Neuronal stem cell (in vitro differentiated cells): Measurements from ENCODE around the gene CD79A.

Source experiments
- DNase-seq: peaks from one replicate; pipeline ENCODE4 v3.0.0-alpha.2; 2013; ENCODE audit warnings: low spot score
- H2AFZ ChIP-seq: one replicate; pipeline ENCODE4 v1.6.1; 2013; ENCODE audit warnings: mild to moderate bottlenecking, low read length, inconsistent platforms
- H2AK5ac ChIP-seq: 2 replicates; pipeline ENCODE4 v1.6.1; 2013; ENCODE audit warnings: low read depth, mild to moderate bottlenecking, inconsistent platforms, low read length, moderate library complexity, mixed read lengths
- H2BK120ac ChIP-seq: 2 replicates; pipeline ENCODE4 v1.6.1; 2013; ENCODE audit warnings: low read depth, mild to moderate bottlenecking, inconsistent platforms, low read length, moderate library complexity, mixed read lengths
- H2BK12ac ChIP-seq: one replicate; pipeline ENCODE4 v1.6.1; 2013; ENCODE audit warnings: low read length, inconsistent platforms
- H2BK15ac ChIP-seq: 2 replicates; pipeline ENCODE4 v1.6.1; 2013; ENCODE audit warnings: mild to moderate bottlenecking, low read length, inconsistent platforms, mixed read lengths
- H2BK5ac ChIP-seq: one replicate; pipeline ENCODE4 v1.6.1; 2013; ENCODE audit warnings: inconsistent platforms, mild to moderate bottlenecking, low read length, moderate library complexity
- H3K14ac ChIP-seq: one replicate; pipeline ENCODE4 v1.6.1; 2013; ENCODE audit warnings: low read length, inconsistent platforms
- H3K18ac ChIP-seq: 2 replicates; pipeline ENCODE4 v1.6.1; 2013; ENCODE audit warnings: low read length, inconsistent platforms
- H3K23ac ChIP-seq: 2 replicates; pipeline ENCODE4 v1.6.1; 2013; ENCODE audit warnings: low read depth, mild to moderate bottlenecking, mixed read lengths, low read length, inconsistent platforms; ENCODE audit not compliant: poor library complexity
- H3K27ac ChIP-seq: replicated peaks from 3 replicates; pipeline ENCODE4 v1.5.1; 2013; ENCODE audit warnings: low read length, inconsistent platforms
- H3K27me3 ChIP-seq, 3 experiments: 2 replicates each; pipeline ENCODE4 v1.6.1; 2013; ENCODE audit warnings: low read length in 3 of 3, mild to moderate bottlenecking in 2 of 3, inconsistent platforms in 1 of 3, low read depth in 1 of 3, mixed read lengths in 1 of 3, moderate library complexity in 1 of 3; ENCODE audit not compliant: control insufficient read depth in 3 of 3, insufficient read depth in 3 of 3
- H3K36me3 ChIP-seq, 2 donors: replicated peaks in 1 of 2; 2 replicates each; pipeline ENCODE4 v1.6.1; 2013; ENCODE audit warnings: low read length in 2 of 2; ENCODE audit not compliant: control insufficient read depth in 2 of 2, insufficient read depth in 2 of 2
- H3K4ac ChIP-seq: 2 replicates; pipeline ENCODE4 v1.6.1; 2013; ENCODE audit warnings: inconsistent platforms, mild to moderate bottlenecking, low read length, moderate library complexity
- H3K4me1 ChIP-seq, 2 donors: 1 replicate in 1 of 2; 2 replicates in 1 of 2; pipeline ENCODE4 v1.6.1; 2013; ENCODE audit warnings: low read length in 2 of 2, low read depth in 1 of 2; ENCODE audit not compliant: control insufficient read depth in 2 of 2, insufficient read depth in 1 of 2
- H3K4me2 ChIP-seq: one replicate; pipeline ENCODE4 v1.6.1; 2013; ENCODE audit warnings: mild to moderate bottlenecking, low read length, inconsistent platforms; ENCODE audit not compliant: insufficient read depth, poor library complexity, severe bottlenecking
- H3K4me3 ChIP-seq, 2 donors: 2 replicates each; pipeline ENCODE4 v1.5.1; 2013; ENCODE audit warnings: low read length in 2 of 2, mild to moderate bottlenecking in 2 of 2, inconsistent platforms in 1 of 2, moderate library complexity in 1 of 2
- H3K79me1 ChIP-seq: one replicate; pipeline ENCODE4 v1.6.1; 2013; ENCODE audit warnings: low read depth, mild to moderate bottlenecking, inconsistent platforms, low read length, moderate library complexity
- H3K9ac ChIP-seq: one replicate; pipeline ENCODE4 v1.6.1; 2013; ENCODE audit warnings: mild to moderate bottlenecking, low read depth, low read length, inconsistent platforms; ENCODE audit not compliant: poor library complexity
- H3K9me3 ChIP-seq, 2 donors: replicated peaks in 1 of 2; 2 replicates each; pipeline versions ENCODE3 to v1.6.1; 2013; ENCODE audit warnings: low read length in 2 of 2, mild to moderate bottlenecking in 2 of 2, inconsistent platforms in 1 of 2, low read depth in 1 of 2, mixed read lengths in 1 of 2, moderate library complexity in 1 of 2; ENCODE audit not compliant: control insufficient read depth in 2 of 2, insufficient read depth in 1 of 2
- H4K8ac ChIP-seq: one replicate; pipeline ENCODE4 v1.6.1; 2013; ENCODE audit warnings: low read depth, mild to moderate bottlenecking, inconsistent platforms, low read length, moderate library complexity
- H4K91ac ChIP-seq: one replicate; pipeline ENCODE4 v1.6.1; 2013; ENCODE audit warnings: low read length, low read depth, mild to moderate bottlenecking, inconsistent platforms; ENCODE audit not compliant: poor library complexity
- WGBS, 2 donors: extraction: QIAGEN DNeasy Blood & Tissue Kit; methylation state at CpG; one replicate each; pipeline ENCODE4 v1.1.7; 2013; ENCODE audit warnings: missing lambda C conversion rate in 2 of 2, mixed read lengths in 1 of 2; ENCODE audit not compliant: insufficient read length in 2 of 2, insufficient replicate concordance in 1 of 2; ENCODE audit errors: extremely low coverage in 2 of 2; 5-methylcytosine and 5-hydroxymethylcytosine counted together

CD79A gene

DNA sequence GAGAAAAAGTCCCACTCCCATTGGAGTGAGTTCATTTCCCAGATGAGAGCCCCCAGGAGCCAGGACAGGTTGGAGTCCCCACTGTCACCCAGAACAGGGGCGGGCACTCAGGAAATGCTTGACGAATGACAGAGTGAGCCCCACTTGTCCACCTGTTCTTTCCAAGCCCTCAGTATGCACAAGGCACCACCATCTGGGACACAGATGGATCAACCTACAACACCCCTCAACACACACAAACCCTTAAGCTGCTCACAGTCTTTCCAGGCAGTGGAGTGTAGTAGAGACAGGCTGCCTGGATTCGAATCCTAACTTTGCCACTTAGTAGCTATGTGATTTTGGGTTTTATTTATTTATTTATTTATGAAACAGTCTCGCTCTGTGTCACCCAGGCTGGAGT, 13.9 kb downstream of the CD79A start:
- Histone ChIP-seq H3K4me3 (no peak overlapping the region), H3K23ac (no peak overlapping the region), H3K27me3 (no peaks in the 10 kb centered on the region), H3K18ac (no peak overlapping the region), H3K27ac (no peak overlapping the region), H4K8ac (no peak overlapping the region), H3K4ac (no peak overlapping the region), H2BK5ac (no peak overlapping the region), H2BK120ac (no peak overlapping the region), H3K79me1 (peaks cover 6% of the 10 kb centered on the region), H2BK15ac (no peak overlapping the region), H3K4me2 (no peak overlapping the region), H2BK12ac (no peak overlapping the region), H3K14ac (no peak overlapping the region), H3K9me3 (no peaks in the 10 kb centered on the region), H2AFZ (no peak overlapping the region), H3K4me1 (no peaks in the 10 kb centered on the region), H2AK5ac (no peak overlapping the region), H3K9ac (no peak overlapping the region), H3K36me3 (peaks cover 14 to 21% of the 10 kb centered on the region in 2 donors), H4K91ac (no peak overlapping the region)
- DNase-seq, result no peak
- no CpG with 5 or more reads among the region's 4 CpGs for WGBS, 2 donors

DNA sequence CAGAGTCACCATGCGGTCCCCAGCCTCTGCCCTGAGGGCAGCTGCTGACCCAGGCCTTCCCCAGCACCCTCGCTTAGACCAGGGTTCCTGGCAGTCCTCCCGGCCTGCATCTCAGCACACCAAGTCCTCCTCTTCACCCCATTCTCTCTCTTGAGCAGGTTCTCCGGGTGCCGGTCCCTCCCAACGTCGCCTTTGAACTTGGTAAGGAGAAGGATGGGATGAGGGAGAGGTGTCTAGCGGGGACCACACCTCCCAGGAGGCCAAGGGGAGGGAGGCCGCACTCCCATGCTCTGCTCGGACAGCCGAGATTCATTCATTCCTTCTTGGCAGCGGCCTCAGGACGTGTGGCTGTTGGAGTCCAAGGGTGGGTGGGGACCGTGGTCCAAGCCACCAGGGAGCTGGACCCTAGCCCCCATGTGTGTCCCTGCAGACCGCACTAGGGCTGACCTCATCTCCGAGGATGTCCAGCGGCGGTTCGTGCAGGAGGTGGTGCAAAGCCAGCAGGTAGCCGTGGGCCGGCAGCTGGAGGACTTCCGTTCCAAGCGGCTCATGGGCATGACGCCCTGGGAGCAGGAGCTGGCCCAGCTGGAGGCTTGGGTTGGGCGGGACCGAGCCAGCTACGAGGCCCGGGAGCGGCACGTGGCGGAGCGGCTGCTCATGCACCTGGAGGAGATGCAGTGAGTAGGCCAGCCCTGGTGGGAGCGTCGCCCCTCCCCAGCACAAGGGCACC, 15.3 kb downstream of the CD79A start:
- Histone ChIP-seq H3K4me1 (no peaks in the 10 kb centered on the region), H2BK12ac (no peak overlapping the region), H2AK5ac (no peak overlapping the region), H3K9ac (no peak overlapping the region), H3K27ac (no peak overlapping the region), H2BK15ac (no peak overlapping the region), H4K91ac (no peak overlapping the region), H2BK120ac (no peak overlapping the region), H3K36me3 (peaks cover 14 to 22% of the 10 kb centered on the region in 2 donors), H3K4ac (no peak overlapping the region), H4K8ac (no peak overlapping the region), H3K9me3 (no peaks in the 10 kb centered on the region), H3K4me3 (no peak overlapping the region), H3K23ac (peak overlapping the region; percentile 55), H3K4me2 (no peak overlapping the region), H2BK5ac (peak overlapping the region; percentile 53), H2AFZ (no peak overlapping the region), H3K14ac (no peak overlapping the region), H3K18ac (no peak overlapping the region), H3K27me3 (no peaks in the 10 kb centered on the region), H3K79me1 (peaks cover 6% of the 10 kb centered on the region)
- WGBS, 2 donors, result no CpG with 5 or more reads among the region's 34 CpGs
- DNase-seq, result no peak

DNA sequence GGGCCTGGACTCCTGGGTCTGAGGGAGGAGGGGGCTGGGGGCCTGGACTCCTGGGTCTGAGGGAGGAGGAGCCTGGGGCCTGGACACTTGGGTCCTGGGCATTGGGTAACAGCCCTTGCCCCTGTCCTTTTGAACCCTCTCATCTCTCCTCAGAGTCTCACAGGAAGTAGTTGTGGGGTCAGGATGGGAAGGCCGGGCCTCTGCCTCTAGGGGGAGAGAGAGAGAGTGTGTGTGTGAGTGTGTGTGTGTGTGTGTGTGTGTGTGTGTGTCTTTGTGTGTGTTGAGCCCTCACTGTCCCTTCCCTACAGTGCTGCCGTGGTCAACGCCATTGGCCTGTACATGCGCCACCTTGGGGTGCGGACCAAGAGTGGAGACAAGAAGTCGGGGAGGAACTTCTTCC, 16.8 kb downstream of the CD79A start:
- no peak overlapping the region for H2BK12ac ChIP-seq
- no peak overlapping the region for H2AK5ac ChIP-seq
- no peak overlapping the region for H2BK15ac ChIP-seq
- H2AFZ ChIP-seq, result no peak overlapping the region
- H3K27me3 ChIP-seq, result no peaks in the 10 kb centered on the region
- H3K4me1 ChIP-seq, result no peaks in the 10 kb centered on the region
- peaks cover 19 to 33% of the 10 kb centered on the region in 2 donors for H3K36me3 ChIP-seq
- H3K27ac ChIP-seq, result no peak overlapping the region
- H3K4ac ChIP-seq, result no peak overlapping the region
- H3K9ac ChIP-seq, result no peak overlapping the region
- no peak for DNase-seq
- no CpG with 5 or more reads among the region's 6 CpGs for WGBS, 2 donors
- H2BK120ac ChIP-seq, result no peak overlapping the region
- H3K14ac ChIP-seq, result no peak overlapping the region
- H3K79me1 ChIP-seq, result peaks cover 6% of the 10 kb centered on the region
- H4K91ac ChIP-seq, result no peak overlapping the region
- H3K9me3 ChIP-seq, result no peaks in the 10 kb centered on the region
- no peak overlapping the region for H4K8ac ChIP-seq
- no peak overlapping the region for H3K4me3 ChIP-seq
- H2BK5ac ChIP-seq, result no peak overlapping the region
- no peak overlapping the region for H3K18ac ChIP-seq
- H3K4me2 ChIP-seq, result no peak overlapping the region
- peak overlapping the region; percentile 25 for H3K23ac ChIP-seq

DNA sequence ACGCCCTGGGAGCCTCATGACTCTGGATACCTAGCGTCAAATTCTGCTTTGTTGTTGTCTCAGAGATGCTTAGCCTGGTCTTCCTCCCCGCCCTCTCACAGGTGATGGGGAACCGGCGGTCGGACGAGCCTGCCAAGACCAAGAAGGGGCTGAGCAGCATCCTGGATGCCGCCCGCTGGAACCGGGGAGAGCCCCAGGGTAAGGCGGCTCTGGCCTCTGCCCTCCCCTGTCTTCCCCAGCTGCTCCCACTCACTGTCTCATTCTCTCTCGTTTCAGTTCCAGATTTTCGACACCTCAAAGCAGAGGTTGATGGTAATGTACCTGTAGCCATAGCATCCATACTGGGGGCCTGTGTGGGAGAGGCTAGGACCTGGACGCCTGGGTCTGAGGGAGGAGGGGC, 17.3 kb downstream of the CD79A start:
- Histone ChIP-seq H3K23ac (peak overlapping the region; percentile 25), H3K4ac (no peak overlapping the region), H2BK5ac (no peak overlapping the region), H3K4me1 (no peaks in the 10 kb centered on the region), H3K4me2 (no peak overlapping the region), H2BK120ac (no peak overlapping the region), H4K8ac (no peak overlapping the region), H3K4me3 (no peak overlapping the region), H3K27ac (no peak overlapping the region), H2AK5ac (no peak overlapping the region), H2BK15ac (no peak overlapping the region), H3K27me3 (no peaks in the 10 kb centered on the region), H4K91ac (no peak overlapping the region), H3K18ac (no peak overlapping the region), H3K9ac (no peak overlapping the region), H3K9me3 (no peaks in the 10 kb centered on the region), H3K14ac (no peak overlapping the region), H2BK12ac (no peak overlapping the region), H2AFZ (no peak overlapping the region), H3K36me3 (peaks cover 17 to 31% of the 10 kb centered on the region in 2 donors), H3K79me1 (peaks cover 6% of the 10 kb centered on the region)
- no CpG with 5 or more reads among the region's 14 CpGs for WGBS, 2 donors
- DNase-seq, result no peak
